Hepatocyte (in vitro differentiated cells): Measurements from ENCODE around the gene TLCD1.

ENCODE experiments used
- CTCF ChIP-seq: fragments of 200-600 bp; sonication (generic); IDR thresholded peaks from 2 replicates; pipeline ENCODE4 v1.5.1; 2016; ENCODE audit warnings: antibody characterized with exemption, mild to moderate bottlenecking; ENCODE audit not compliant: poor library complexity
- EZH2 ChIP-seq: fragments of 200-600 bp; sonication (generic); IDR thresholded peaks from 2 replicates; pipeline ENCODE4 v1.6.1; 2016; ENCODE audit warnings: antibody characterized with exemption, mild to moderate bottlenecking, borderline replicate concordance

- no peak for TF ChIP-seq CTCF
- TF ChIP-seq EZH2: no peak
Measured at GRCh38 chr17:28688481-28688880, 37.6 kb downstream of the TLCD1 start.
